Measurements from ENCODE around the gene WIF1. TPM values are rescaled to one million over a fixed set of nuclear protein-coding genes. Genes with fewer than 3 reads are reported as not detected.

The WIF1 gene
- total and polyA plus RNA-seq, 3 experiments from 2014 or later = not detected

DNA sequence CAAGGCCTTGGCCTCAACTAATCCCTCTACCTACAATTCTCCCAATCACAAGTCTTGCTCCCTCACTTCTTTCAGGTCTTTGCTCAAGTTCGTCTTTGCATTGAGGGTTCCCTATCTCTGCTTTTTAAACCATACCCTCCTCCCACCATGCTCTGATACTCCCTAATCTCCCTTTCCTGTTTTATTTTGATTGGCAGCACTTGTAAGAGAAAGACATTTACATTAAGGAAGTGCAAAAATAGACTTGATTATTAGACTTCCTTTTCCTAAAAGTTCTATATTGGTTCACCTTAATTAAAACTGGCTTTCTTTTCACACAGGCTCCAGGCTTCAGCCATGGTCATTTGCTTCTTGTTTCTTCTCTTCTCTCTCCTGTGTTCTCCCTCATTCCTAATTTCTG is 18.3 kb upstream of the WIF1 start:
- no peak overlapping the region for H3K27ac Mint-ChIP-seq
- H3K4me3 ChIP-seq (ENCODE audit: low read length) = no peak overlapping the region
- H3K4me1 ChIP-seq (ENCODE audit: insufficient read depth, low read length) = no peaks in the 10 kb centered on the region
- H3K27ac ChIP-seq (ENCODE audit: low read depth, low read length) = no peak overlapping the region
- CTCF ChIA-PET = no interaction called here
- peaks cover 8 to 12% (median 8%) of the 10 kb centered on the region in 5 donors for H3K9me3 Mint-ChIP-seq
- H3K4me3 Mint-ChIP-seq = no peak overlapping the region
- no peaks in the 10 kb centered on the region for H3K36me3 ChIP-seq (ENCODE audit: insufficient read depth, low read length)
- H3K9me3 ChIP-seq (ENCODE audit: low read length) = no peaks in the 10 kb centered on the region
- H3K4me1 Mint-ChIP-seq = no peaks in the 10 kb centered on the region
- POLR2A ChIA-PET = no interaction called here
- no peak for DNase-seq
- peaks cover 8 to 42% of the 10 kb centered on the region in 2 donors for H3K27me3 Mint-ChIP-seq
- peaks cover 0 to 2% (median 0%) of the 10 kb centered on the region in 3 donors for H3K36me3 Mint-ChIP-seq
- H3K27me3 ChIP-seq (ENCODE audit: insufficient read depth, low read length, poor library complexity, severe bottlenecking) = no peaks in the 10 kb centered on the region

DNA sequence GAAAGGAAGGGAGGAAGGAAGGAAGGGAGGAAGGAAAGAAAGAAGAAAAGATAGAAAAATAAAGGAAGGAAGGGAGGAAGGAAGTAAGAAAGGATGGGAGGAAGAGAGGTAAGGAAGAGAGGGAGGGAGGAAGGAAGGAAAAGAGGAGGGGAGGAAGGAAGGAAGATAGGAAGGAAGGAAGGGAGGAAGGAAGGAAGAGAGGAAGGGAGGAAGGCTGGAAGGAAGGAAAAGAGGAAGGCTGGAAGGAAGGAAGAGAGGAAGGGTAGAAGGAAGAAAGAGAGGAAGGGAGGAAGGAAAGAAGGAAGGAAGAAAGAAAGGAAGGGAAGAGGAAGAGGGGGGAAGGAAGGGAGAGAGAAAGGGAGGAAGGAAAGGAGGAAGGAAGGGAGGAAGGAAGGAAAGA is 12.8 kb upstream of the WIF1 start:
- H3K9me3 ChIP-seq (ENCODE audit: low read length) = no peaks in the 10 kb centered on the region
- Mint-ChIP-seq H3K4me1 (no peaks in the 10 kb centered on the region), H3K27ac (no peak overlapping the region), H3K4me3 (no peak overlapping the region), H3K36me3 (peaks cover 0 to 2% (median 0%) of the 10 kb centered on the region in 3 donors), H3K9me3 (peaks cover 8 to 12% (median 8%) of the 10 kb centered on the region in 5 donors), H3K27me3 (peaks cover 6 to 37% of the 10 kb centered on the region in 2 donors)
- H3K36me3 ChIP-seq (ENCODE audit: insufficient read depth, low read length) = no peaks in the 10 kb centered on the region
- H3K27ac ChIP-seq (ENCODE audit: low read depth, low read length) = no peak overlapping the region
- H3K27me3 ChIP-seq (ENCODE audit: insufficient read depth, low read length, poor library complexity, severe bottlenecking) = peaks cover 4% of the 10 kb centered on the region
- no peak for DNase-seq
- H3K4me3 ChIP-seq (ENCODE audit: low read length) = no peak overlapping the region
- H3K4me1 ChIP-seq (ENCODE audit: insufficient read depth, low read length) = no peaks in the 10 kb centered on the region
- CTCF ChIA-PET = interaction anchor here (0.9 kb wide), 1 partner anchor 13 kb away, joined by 3 read pairs; the partner anchor contains the start of gene WIF1
- POLR2A ChIA-PET = no interaction called here

DNA sequence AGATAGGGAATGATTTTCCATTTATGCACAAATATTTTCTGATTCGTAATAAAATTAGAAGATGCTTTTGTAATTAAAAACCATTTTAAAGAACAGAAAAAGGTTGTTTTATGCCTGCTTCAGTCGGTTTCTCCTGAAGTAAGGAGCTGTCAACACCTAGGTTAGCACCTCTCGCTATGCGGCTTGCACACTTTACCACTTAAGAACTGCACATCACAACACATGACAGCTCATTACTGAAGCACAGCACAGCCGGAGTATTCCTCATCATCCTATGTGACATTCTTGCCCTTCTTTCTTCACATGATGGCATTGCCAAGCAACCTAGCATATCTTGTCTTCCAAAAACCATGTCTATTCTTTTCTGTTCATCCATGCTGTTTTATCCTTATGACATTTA is 5.4 kb upstream of the WIF1 start:
- Mint-ChIP-seq H3K4me1 (peaks cover 0 to 5% (median 2%) of the 10 kb centered on the region in 3 donors), H3K27ac (no peak overlapping the region), H3K4me3 (no peak overlapping the region), H3K36me3 (no peaks in the 10 kb centered on the region), H3K9me3 (peaks cover 0 to 2% (median 0%) of the 10 kb centered on the region in 5 donors), H3K27me3 (peaks cover 17 to 37% of the 10 kb centered on the region in 2 donors)
- Histone ChIP-seq H3K27me3 (ENCODE audit: insufficient read depth, low read length, poor library complexity, severe bottlenecking) (peaks cover 3% of the 10 kb centered on the region), H3K36me3 (ENCODE audit: insufficient read depth, low read length) (no peaks in the 10 kb centered on the region), H3K9me3 (ENCODE audit: low read length) (no peaks in the 10 kb centered on the region), H3K4me3 (ENCODE audit: low read length) (no peak overlapping the region), H3K27ac (ENCODE audit: low read depth, low read length) (no peak overlapping the region), H3K4me1 (ENCODE audit: insufficient read depth, low read length) (no peaks in the 10 kb centered on the region)
- DNase-seq = no peak
- CTCF ChIA-PET = no interaction called here
- POLR2A ChIA-PET = no interaction called here

DNA sequence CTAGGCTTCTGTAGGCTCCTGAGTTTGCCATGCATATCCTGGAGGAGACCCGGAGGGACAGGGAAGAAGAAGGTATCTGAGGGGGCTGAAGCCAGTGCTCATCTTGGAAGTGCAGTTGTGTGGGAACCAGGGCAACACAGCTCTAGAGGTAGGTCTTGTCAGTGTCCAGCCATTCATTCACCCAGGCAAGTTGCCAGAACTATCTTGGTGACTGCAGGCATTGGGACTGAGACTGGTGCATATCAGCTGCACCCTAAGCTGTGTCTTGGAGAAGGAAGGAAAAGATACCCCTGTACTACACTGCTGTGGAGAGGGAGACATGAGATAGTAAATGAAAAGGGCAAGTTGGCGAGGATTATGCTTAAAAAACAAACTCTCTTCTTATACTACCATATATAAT is 4.9 kb upstream of the WIF1 start:
- no peaks in the 10 kb centered on the region for H3K9me3 ChIP-seq (ENCODE audit: low read length)
- Mint-ChIP-seq H3K27ac (no peak overlapping the region), H3K4me3 (no peak overlapping the region), H3K4me1 (peaks cover 0 to 8% (median 2%) of the 10 kb centered on the region in 3 donors), H3K9me3 (peaks cover 0 to 2% (median 0%) of the 10 kb centered on the region in 5 donors), H3K27me3 (peaks cover 15 to 32% of the 10 kb centered on the region in 2 donors), H3K36me3 (no peaks in the 10 kb centered on the region)
- CTCF ChIA-PET = interaction anchor here (0.6 kb wide), 1 partner anchor 965 kb away, joined by 3 read pairs; no protein-coding TSS in a partner anchor
- no peak overlapping the region for H3K4me3 ChIP-seq (ENCODE audit: low read length)
- H3K36me3 ChIP-seq (ENCODE audit: insufficient read depth, low read length) = no peaks in the 10 kb centered on the region
- H3K27me3 ChIP-seq (ENCODE audit: insufficient read depth, low read length, poor library complexity, severe bottlenecking) = peaks cover 7% of the 10 kb centered on the region
- H3K27ac ChIP-seq (ENCODE audit: low read depth, low read length) = no peak overlapping the region
- H3K4me1 ChIP-seq (ENCODE audit: insufficient read depth, low read length) = no peaks in the 10 kb centered on the region
- POLR2A ChIA-PET = no interaction called here
- DNase-seq = no peak

DNA sequence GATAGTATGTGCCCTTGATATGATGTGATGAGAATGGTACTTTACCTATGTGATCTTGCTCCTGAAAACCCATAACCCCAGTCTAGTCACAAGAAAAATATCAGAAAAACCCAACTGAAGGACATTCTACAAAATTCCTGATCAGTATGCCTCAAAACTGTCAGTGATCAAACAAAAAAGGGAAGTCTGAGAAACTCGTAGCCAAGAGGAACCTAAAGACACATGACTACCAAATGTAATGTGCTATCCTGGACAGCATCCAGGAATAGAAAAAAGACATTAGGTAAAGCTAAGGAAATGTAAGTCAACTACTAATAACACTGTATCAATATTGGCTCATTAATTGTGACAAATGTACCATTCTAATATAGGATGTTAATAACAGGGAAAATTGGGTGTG is 4.1 kb upstream of the WIF1 start:
- Mint-ChIP-seq H3K27me3 (peaks cover 22 to 35% of the 10 kb centered on the region in 2 donors), H3K27ac (no peak overlapping the region), H3K4me1 (peaks cover 0 to 14% (median 7%) of the 10 kb centered on the region in 3 donors), H3K36me3 (no peaks in the 10 kb centered on the region), H3K9me3 (peaks cover 0 to 2% (median 0%) of the 10 kb centered on the region in 5 donors), H3K4me3 (no peak overlapping the region)
- Histone ChIP-seq H3K27me3 (ENCODE audit: insufficient read depth, low read length, poor library complexity, severe bottlenecking) (peaks cover 13% of the 10 kb centered on the region), H3K27ac (ENCODE audit: low read depth, low read length) (no peak overlapping the region), H3K9me3 (ENCODE audit: low read length) (no peaks in the 10 kb centered on the region), H3K4me1 (ENCODE audit: insufficient read depth, low read length) (no peaks in the 10 kb centered on the region), H3K36me3 (ENCODE audit: insufficient read depth, low read length) (no peaks in the 10 kb centered on the region), H3K4me3 (ENCODE audit: low read length) (no peak overlapping the region)
- ChIA-PET POLR2A (no interaction called here), CTCF (interaction anchor here (0.6 kb wide), 1 partner anchor 966 kb away, joined by 3 read pairs; no protein-coding TSS in a partner anchor)
- no peak for DNase-seq

DNA sequence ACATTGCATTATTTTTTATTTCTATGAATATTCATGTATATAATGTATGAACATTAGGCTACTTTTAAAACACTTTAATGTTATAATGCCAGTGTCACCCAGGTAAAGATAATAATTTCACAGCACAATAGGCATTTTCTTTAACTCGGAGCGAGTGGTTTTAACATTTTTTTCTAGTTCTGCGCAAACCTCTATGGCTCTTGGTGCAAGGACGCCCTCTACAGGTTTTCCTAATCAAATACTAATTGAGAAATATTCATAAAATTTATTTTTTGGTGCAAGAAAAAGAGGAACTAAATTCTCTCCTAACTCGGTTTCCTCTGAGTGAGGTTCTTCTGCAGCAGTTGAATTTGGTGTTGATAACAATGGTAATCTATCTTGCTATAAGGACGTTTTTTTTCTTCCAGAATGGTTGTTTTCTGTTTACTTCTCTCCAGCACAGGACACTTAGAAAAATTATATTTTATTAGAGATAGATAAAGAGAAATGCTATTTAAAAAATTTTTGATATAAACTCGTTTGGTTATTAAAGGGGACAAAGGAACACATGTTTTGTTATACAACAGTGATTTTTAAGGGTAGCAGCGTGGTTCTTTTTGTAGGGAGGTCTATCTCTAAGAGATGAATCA is 2.4 kb upstream of the WIF1 start:
- H3K36me3 Mint-ChIP-seq = no peaks in the 10 kb centered on the region
- Histone ChIP-seq H3K9me3 (ENCODE audit: low read length) (no peaks in the 10 kb centered on the region), H3K4me1 (ENCODE audit: insufficient read depth, low read length) (no peaks in the 10 kb centered on the region), H3K27ac (ENCODE audit: low read depth, low read length) (no peak overlapping the region), H3K27me3 (ENCODE audit: insufficient read depth, low read length, poor library complexity, severe bottlenecking) (peaks cover 20% of the 10 kb centered on the region), H3K4me3 (ENCODE audit: low read length) (no peak overlapping the region), H3K36me3 (ENCODE audit: insufficient read depth, low read length) (no peaks in the 10 kb centered on the region)
- ChIA-PET CTCF (no interaction called here), POLR2A (no interaction called here)
- H3K9me3 Mint-ChIP-seq = peaks cover 0 to 2% (median 0%) of the 10 kb centered on the region in 5 donors
- DNase-seq = peak in 1 of 5 donors; percentile 0
- peaks cover 28 to 37% of the 10 kb centered on the region in 2 donors for H3K27me3 Mint-ChIP-seq
- no peak overlapping the region for H3K27ac Mint-ChIP-seq
- peaks cover 0 to 14% (median 7%) of the 10 kb centered on the region in 3 donors for H3K4me1 Mint-ChIP-seq
- H3K4me3 Mint-ChIP-seq = no peak overlapping the region

DNA sequence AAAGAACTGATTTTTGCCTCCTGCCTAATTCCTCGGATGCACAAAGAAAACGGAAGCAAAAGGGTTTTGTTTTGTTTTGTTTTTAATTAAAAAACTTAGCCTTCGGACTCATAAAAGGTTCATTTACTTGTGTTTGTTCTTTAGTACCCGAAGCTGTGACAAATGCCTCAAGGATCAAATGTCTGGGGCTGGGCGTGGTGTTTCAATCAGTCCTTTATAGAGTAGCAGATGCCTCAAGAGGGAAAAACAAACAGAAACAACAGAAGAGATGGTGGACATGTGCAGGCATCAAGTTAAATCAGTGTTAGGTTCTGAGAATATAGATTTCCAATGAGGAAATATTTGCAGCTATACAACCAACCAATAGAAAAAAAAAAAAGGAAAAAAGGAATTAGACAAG is 1.6 kb upstream of the WIF1 start:
- peaks cover 20% of the 10 kb centered on the region for H3K27me3 ChIP-seq (ENCODE audit: insufficient read depth, low read length, poor library complexity, severe bottlenecking)
- H3K27me3 Mint-ChIP-seq = peaks cover 30 to 43% of the 10 kb centered on the region in 2 donors

DNA sequence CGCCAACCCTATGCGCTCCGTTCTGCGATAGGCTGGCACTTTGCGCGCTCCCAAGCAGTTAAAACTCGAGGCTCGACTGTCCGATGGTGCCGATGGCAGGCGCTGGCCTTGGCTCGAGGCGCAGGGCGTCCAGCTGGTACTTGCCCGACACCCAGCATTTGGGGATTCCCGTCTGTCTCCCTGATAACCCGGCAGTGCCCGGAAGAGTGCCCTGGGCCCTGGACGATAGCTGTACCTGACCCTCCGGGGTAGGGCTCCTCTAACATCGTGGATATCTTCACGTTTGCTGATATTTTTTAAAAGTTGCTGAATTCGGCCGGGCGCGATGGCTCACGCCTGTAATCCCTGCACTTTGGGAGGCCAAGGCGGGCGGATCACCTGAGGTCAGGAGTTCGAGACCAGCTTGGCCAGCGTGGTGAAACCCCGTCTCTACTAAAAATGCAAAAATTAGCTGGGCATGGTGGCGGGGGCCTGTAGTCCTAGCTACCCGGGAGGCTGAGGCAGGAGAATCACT is 908 bp upstream of the WIF1 start:
- H3K4me3 ChIP-seq (ENCODE audit: low read length) = no peak overlapping the region
- H3K36me3 Mint-ChIP-seq = no peaks in the 10 kb centered on the region
- H3K4me1 Mint-ChIP-seq = peaks cover 0 to 14% (median 7%) of the 10 kb centered on the region in 3 donors
- peaks cover 36 to 50% of the 10 kb centered on the region in 2 donors for H3K27me3 Mint-ChIP-seq
- H3K9me3 Mint-ChIP-seq = peaks cover 0 to 2% (median 0%) of the 10 kb centered on the region in 5 donors
- peaks cover 20% of the 10 kb centered on the region for H3K27me3 ChIP-seq (ENCODE audit: insufficient read depth, low read length, poor library complexity, severe bottlenecking)
- no peak overlapping the region for H3K27ac Mint-ChIP-seq
- ChIA-PET CTCF (no interaction called here), POLR2A (no interaction called here)
- H3K4me1 ChIP-seq (ENCODE audit: insufficient read depth, low read length) = no peaks in the 10 kb centered on the region
- no peak overlapping the region for H3K27ac ChIP-seq (ENCODE audit: low read depth, low read length)
- no peak for DNase-seq
- H3K36me3 ChIP-seq (ENCODE audit: insufficient read depth, low read length) = no peaks in the 10 kb centered on the region
- H3K4me3 Mint-ChIP-seq = peak overlapping the region in 6 of 7 donors; percentile 17 to 57 (median 40)
- H3K9me3 ChIP-seq (ENCODE audit: low read length) = no peaks in the 10 kb centered on the region

More for the DNA sequence above, 1.6 kb upstream of the WIF1 start:
- no peaks in the 10 kb centered on the region for H3K4me1 ChIP-seq (ENCODE audit: insufficient read depth, low read length)
- no peak overlapping the region for H3K4me3 Mint-ChIP-seq
- no peak overlapping the region for H3K27ac Mint-ChIP-seq
- ChIA-PET CTCF (no interaction called here), POLR2A (no interaction called here)
- no peaks in the 10 kb centered on the region for H3K36me3 Mint-ChIP-seq
- H3K36me3 ChIP-seq (ENCODE audit: insufficient read depth, low read length) = no peaks in the 10 kb centered on the region
- H3K4me1 Mint-ChIP-seq = peaks cover 0 to 14% (median 7%) of the 10 kb centered on the region in 3 donors
- no peak for DNase-seq
- no peak overlapping the region for H3K27ac ChIP-seq (ENCODE audit: low read depth, low read length)
- H3K9me3 ChIP-seq (ENCODE audit: low read length) = no peaks in the 10 kb centered on the region
- peaks cover 0 to 2% (median 0%) of the 10 kb centered on the region in 5 donors for H3K9me3 Mint-ChIP-seq
- no peak overlapping the region for H3K4me3 ChIP-seq (ENCODE audit: low read length)

All from CD8-positive, alpha-beta memory T cell (primary cell).